ENCODE measurements around the gene LDLRAD4.
"Not testable (repeated sequence)": the region's sequence is repeated elsewhere in the genome, so short reads cannot be mapped to it uniquely, and the experiment has no call there.

Gene LDLRAD4

DNA sequence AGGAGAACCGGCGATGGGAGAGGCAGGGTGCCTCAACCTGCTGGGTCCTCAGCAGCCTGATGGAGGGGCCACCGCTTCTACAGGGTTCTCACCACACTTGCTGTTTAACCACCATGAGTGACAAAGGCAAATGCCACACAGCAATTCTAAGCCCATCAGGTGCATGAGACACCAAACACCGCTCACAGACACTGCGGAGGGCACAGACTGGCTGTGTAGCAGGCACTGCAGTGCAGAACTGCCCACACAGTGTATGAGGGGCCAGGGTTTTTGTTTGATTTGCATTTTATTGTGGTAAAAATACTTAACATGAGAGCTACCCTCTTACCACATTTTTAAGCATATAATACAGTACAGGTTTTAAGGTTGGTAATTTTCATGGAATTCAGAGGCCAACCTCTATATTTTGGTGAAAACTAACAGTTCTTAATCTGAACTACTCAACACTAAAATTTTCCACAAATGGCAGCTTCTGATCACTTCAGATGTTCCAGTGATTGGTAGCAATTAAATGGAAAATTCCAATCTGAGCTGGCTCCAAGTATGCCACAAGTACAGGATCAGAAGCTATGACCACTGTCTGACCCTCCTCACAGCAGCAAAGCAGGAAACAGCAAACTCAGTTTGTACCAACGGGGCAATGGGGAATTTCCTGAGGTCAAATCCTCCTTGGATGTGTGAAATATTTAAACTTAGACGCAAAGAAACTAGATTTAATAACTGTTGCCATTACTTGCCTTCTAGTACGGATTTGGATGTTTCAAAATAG lies 440.1 kb downstream of the LDLRAD4 start:
- DNase-seq = no peak

DNA sequence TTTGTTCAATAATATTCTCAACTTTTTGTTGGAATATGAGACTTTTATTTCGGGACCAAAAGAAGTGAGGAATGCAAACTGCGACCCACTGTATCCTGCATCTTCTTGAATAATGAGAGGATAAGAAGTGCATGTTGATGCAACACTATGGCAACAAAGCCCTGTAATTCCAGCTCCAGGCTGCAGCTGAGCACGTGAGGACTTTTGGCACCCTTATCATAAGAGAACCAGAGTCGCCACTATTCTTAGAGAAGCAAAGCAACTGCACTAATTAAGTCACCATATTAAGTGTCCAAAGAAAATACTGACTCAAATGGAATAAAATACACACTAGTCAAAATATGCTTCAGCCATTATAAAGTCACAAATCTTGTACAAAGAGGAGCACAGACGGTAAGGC lies 441.9 kb downstream of the LDLRAD4 start:
- DNase-seq = no peak

DNA sequence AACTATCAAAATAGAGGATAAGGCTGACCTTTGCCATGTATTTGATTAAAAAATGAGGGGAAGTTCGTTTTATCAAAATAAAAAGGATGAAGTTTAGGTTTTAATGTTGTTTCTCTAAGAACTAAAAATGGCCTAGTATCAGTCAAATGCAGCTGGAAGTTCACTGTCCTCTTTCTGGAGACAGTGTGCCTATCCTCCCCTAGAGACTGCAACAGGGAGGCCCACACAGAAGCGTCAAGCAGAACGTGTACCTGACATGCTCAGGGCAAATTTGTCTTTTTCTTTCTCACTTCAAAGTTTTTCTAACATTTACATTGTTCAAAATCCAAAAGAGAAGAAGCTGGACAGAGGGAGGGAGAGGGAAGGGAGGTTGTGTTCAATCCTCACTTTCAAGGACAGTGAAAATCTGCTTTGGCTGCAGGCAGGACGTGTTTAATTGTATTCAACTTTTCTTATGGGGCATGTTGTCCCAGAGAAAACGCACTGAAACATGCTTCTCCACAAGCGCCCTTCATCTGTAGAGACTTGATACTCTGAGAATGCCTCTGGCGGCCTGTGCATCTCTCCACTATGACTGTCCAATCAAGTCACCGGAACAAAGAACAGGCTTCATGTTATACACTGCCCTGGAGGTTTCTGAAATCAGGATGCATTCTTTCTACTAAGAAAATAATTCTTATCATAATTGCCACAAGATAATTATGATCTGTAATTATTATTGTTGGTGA lies 442.7 kb downstream of the LDLRAD4 start:
- no peak for DNase-seq

DNA sequence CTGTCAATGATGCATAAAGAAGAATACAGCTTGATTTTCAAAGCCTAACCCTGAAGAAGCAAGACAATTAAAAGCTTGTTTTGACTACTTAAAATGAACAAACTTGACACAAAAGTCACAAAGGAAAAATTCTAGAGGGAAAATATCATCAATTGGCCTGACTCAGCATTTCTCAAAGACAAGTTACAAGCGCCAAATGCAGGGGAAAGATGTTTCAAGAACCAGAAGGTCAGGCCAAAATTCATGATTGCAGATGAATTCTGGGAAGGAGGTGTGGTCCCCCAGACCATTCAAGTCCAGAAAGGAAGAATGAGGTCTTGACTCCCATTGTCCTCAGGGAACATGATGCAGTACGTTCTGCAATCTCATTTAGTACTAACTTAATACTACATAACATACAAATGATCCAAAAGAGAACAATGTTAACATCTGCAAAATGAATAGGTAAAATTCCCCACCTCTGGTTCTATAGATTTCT lies 443.3 kb downstream of the LDLRAD4 start:
- no peak for DNase-seq

DNA sequence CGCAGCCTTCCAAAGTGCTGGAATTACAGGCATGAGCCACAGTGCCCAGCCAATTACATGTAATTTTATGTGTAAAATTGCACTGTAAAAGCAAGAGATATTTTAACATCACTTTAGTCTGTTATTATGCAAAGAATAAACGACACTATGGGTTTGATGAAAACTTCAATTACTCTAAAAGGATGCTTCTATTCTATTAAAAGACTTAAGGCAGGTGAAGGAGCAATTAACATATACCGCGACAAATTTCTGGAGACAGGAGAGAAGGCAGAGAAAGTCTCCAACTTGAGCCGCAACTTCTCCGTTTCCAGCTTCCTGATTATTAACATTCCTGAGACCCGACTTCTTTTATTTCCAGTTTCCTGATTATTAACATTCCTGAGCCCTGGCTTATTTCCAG lies 454.1 kb downstream of the LDLRAD4 start:
- no peak for DNase-seq

DNA sequence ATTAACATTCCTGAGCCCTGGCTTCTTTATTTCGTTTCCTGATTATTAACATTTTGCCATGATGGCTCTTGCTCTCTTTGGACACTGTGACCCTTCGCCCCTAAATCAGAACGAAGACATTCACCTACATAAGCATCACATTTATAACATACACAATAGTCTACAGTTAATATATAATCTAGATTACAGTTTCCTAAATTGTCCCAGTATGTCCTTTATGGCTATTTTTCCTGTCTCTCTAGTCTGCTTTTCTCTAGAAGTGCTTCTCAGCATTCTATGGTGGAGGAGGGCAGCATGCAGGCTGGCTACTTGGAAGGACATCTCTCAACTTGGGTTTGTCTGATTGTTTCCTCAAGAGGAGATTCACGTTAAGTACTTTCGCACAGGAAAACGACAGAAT lies 457.9 kb downstream of the LDLRAD4 start:
- no peak for DNase-seq

DNA sequence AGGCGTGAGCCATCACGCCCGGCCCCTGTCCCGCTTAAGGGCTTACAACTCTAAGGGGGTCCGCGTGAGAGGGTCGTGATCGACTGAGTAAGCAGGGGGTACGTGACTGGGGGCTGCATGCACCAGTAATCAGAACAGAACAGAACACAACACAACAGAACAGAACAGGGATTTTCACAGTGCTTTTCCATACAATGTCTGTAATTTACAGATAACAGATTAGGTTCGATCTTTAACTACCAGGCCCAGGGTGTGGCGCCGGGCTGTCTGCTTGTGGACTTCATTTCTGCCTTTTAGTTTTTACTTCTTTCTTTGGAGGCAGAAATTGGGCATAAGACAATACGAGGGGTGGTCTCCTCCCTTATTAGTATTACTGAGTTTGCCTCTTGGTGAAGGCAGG lies 458.8 kb downstream of the LDLRAD4 start:
- not testable (repeated sequence) for DNase-seq

DNA sequence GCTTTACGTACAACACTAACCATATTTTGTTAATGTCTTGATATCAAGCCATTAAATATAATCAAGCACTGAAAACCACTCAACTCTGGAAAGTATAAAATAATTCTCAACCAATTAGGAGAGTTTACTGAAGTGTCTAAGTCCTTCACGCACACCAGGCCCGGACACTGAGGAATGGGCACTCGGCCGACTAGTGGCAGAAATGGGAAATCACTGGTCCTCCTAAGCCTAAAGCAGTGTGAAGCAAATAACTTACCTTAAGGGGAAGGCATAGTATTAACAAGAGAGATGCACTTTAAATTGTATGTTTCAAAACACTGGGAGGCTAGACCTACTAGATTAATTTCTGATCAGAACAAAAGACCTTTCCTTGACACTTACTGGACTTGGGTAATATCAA lies 462.1 kb downstream of the LDLRAD4 start:
- no peak for DNase-seq

DNA sequence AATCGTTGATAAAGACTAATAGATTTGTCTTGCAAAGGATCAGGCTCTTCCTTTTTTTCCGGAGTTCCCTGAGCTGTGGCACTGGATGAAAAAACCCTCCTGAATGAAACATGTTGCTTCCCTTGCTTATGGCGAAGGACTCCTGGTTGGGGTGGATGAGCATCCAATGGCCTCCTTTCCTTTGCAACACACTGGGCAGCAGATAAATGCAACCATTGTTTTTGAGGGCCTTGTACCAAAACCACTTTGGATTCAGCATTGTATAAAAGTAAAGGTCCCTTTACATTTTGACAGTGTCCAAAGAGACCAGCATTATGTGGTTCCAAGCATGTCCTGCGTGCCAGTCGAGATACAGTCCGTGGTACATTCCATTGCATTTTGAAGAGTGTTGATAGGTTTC lies 463.1 kb downstream of the LDLRAD4 start:
- DNase-seq = no peak

DNA sequence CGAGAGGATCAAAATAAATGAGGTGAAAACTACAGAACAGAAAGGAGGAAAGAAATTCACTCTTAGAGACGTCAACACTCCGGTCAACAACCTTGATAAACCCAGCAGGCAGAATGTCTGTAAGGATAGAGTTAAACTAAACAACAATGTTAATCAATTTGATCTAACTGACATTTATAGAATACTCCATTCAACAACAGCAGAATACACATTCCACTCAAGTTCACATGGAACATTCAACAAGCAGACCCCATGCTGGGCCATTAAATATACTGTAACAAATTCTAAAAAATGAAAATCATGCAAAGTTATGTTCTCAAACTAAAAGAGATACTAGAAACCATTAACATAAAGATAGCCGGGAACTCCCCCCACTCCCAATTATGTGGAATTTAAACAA lies 466.0 kb downstream of the LDLRAD4 start:
- no peak for DNase-seq

DNA sequence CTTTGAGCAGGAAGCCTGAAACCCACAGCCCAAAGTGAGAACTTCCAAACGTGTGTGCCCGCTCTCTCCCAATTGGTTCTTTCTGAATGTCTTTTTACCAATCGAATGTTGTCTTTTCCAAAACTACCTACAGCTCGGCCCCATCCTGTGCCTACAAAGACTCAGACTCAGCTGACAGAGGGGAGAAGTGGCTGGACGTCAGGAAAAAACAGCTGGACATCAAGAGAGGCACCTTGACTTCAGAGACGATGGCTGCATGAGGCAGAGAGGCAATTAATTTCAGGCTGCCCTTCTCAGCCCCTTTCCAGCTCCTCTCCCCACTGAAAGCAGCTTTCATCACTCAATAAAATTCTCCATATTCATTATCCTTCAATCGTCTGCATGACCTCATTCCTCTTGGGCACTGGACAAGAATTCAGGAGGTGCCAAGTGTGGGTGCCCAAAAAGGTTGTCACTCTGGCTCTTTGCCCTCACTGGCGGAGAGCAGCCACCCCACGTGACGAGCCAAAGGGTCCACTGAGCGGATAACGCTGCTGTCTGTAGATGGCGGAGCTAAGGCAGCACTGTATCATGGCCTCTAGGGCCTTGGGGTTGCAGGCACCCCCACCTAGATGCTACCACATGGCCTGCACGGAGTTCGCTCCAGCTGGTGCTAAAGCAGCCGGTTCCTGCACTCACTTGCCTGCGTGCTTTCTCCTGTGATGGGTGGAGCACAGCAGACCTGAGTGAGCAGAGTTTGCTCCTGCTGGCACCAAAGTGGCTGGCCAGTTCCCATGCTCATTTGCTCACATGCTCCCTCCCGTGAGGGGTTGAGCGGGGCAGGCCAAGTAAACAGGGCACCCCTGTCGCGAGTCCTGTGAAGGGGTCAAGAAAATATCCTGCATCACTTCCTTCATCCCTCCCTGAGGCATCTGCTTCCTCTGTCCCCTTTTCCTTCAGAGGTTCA lies 469.9 kb downstream of the LDLRAD4 start:
- no peak for DNase-seq

DNA sequence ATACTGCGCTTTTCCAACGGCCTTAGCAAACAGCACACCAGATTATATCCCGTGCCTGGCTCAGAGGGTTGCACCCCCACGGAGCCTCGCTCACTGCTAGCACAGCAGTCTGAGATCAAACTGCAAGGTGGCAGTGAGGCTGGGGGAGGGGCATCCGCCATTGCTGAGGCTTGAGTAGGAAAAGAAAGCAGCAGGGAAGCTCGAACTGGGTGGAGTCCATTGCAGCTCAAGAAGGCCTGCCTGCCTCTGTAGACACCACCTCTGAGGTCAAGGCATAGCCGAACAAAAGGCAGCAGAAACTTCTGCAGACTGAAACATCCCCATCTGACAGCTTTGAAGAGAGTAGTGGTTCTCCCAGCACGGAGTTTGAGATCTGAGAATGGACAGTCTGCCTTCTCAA lies 471.5 kb downstream of the LDLRAD4 start:
- not testable (repeated sequence) for DNase-seq

DNA sequence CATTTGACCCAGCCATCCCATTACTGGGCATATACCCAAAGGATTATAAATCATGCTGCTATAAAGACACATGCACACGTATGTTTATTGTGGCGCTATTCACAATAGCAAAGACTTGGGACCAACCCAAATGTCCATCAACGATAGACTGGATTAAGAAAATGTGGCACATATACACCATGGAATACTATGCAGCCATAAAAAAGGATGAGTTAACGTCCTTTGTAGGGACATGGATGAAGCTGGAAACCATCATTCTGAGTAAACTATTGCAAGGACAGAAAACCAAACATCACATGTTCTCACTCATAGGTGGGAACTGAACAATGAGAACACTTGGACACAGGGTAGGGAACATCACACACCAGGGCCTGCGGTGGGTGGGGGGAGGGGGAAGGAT lies 476.8 kb downstream of the LDLRAD4 start:
- not testable (repeated sequence) for DNase-seq

DNA sequence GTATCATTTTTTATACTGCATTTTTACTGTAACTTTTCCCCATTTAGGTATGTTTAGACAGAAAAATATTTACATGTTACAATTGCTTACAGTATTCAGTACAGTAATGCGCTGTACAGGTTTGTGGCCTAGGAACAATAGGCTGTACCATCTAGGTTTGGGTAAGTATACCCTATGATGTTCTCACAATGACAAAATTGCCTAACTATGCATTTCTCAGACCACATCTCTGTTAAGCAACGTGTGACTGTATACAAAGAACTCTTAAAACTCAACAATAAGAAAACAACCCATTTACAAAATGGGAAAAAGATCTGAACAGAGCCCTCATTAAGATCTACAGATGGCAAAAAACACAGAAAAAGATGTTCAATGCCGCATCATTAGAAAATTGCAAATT lies 478.4 kb downstream of the LDLRAD4 start:
- no peak for DNase-seq

DNA sequence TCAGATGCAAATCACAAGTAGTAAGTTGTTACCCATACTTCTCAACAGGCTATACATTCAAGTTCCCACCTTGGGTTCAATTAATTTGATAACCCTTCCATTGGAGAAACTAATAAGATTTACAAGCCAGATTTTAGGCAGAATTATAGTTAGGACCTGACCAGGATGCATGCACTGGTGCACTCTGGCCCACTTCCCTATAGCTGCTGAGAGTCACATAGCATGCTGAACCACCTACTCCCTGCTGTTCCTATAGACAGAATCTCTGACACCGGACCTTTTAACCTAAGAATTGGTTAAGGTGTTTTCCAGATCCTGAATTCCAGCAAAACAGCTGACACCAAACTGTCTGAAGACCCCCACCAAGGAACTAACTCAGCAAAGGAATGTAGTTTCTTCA lies 481.6 kb downstream of the LDLRAD4 start:
- DNase-seq = no peak

Data from NCI-H2171 treated with DMSO at 0.1 percent for 48 hours (cell line).